ENCODE measurements around the gene RNF128. TPM values are rescaled to one million over a fixed set of nuclear protein-coding genes. Genes with fewer than 3 reads are reported as not detected.
A peak's percentile ranks its signal among the peaks of the same experiment; 100 is the strongest.
"Not testable (repeated sequence)": the region's sequence is repeated elsewhere in the genome, so short reads cannot be mapped to it uniquely, and the experiment has no call there.

RNF128 gene
- total RNA-seq, 5 donors from 2014 or later (not counting 1 experiment from before 2014, with no cell fraction given) = 0.12 to 0.16 (median 0.13) TPM; not detected in 2

GRCh38 chrX:106742193-106742592, 15.7 kb downstream of the RNF128 start:
- ATAC-seq (replicated peaks in 1 of 4) (no peak), DNase-seq (no peak)
- peaks cover 4 to 35% of the 10 kb centered on the region in 2 donors for H3K27me3 Mint-ChIP-seq
- H3K4me3 ChIP-seq (ENCODE audit: control insufficient read depth in 1 of 2, extremely low read depth in 1 of 2, low read length in 1 of 2) = no peak overlapping the region
- WGBS (ENCODE audit: insufficient coverage) = no CpG with 5 or more reads among the region's 2 CpGs
- no peaks in the 10 kb centered on the region for H3K4me1 Mint-ChIP-seq
- no peak overlapping the region for H3K4me3 Mint-ChIP-seq
- no peaks in the 10 kb centered on the region for H3K9me3 ChIP-seq
- CTCF ChIA-PET = no interaction called here
- H3K27ac Mint-ChIP-seq = no peak overlapping the region
- H3K27ac ChIP-seq (ENCODE audit: low read length) = no peak overlapping the region
- H3K36me3 ChIP-seq (ENCODE audit: control insufficient read depth in 2 of 2, extremely low read depth in 1 of 2, insufficient read depth in 1 of 2, low read length in 1 of 2) = no peaks in the 10 kb centered on the region
- H3K4me1 ChIP-seq (ENCODE audit: control insufficient read depth in 1 of 2, extremely low read depth in 1 of 2, insufficient read depth in 2 of 2, low read length in 2 of 2) = no peaks in the 10 kb centered on the region
- no peaks in the 10 kb centered on the region for H3K36me3 Mint-ChIP-seq
- no peaks in the 10 kb centered on the region for H3K9me3 Mint-ChIP-seq
- no peaks in the 10 kb centered on the region for H3K27me3 ChIP-seq (replicated peaks in 1 of 2; ENCODE audit: control insufficient read depth in 2 of 2, extremely low read depth in 1 of 2, insufficient read depth in 2 of 2, low read length in 1 of 2)
- POLR2A ChIA-PET = no interaction called here

- no peak overlapping the region for H3K27ac ChIP-seq (ENCODE audit: low read length)
- no peak overlapping the region for H3K4me3 Mint-ChIP-seq
- H3K36me3 Mint-ChIP-seq = no peaks in the 10 kb centered on the region
- DNase-seq (no peak), ATAC-seq (replicated peaks in 1 of 4) (no peak)
- ChIA-PET POLR2A (no interaction called here), CTCF (no interaction called here)
- H3K9me3 Mint-ChIP-seq = no peaks in the 10 kb centered on the region
- no peaks in the 10 kb centered on the region for H3K9me3 ChIP-seq
- no peaks in the 10 kb centered on the region for H3K36me3 ChIP-seq (ENCODE audit: control insufficient read depth in 2 of 2, extremely low read depth in 1 of 2, insufficient read depth in 1 of 2, low read length in 1 of 2)
- no peaks in the 10 kb centered on the region for H3K4me1 ChIP-seq (ENCODE audit: control insufficient read depth in 1 of 2, extremely low read depth in 1 of 2, insufficient read depth in 2 of 2, low read length in 2 of 2)
- no peaks in the 10 kb centered on the region for H3K27me3 ChIP-seq (replicated peaks in 1 of 2; ENCODE audit: control insufficient read depth in 2 of 2, extremely low read depth in 1 of 2, insufficient read depth in 2 of 2, low read length in 1 of 2)
- H3K4me3 ChIP-seq (ENCODE audit: control insufficient read depth in 1 of 2, extremely low read depth in 1 of 2, low read length in 1 of 2) = no peak overlapping the region
- H3K27me3 Mint-ChIP-seq = peaks cover 4 to 31% of the 10 kb centered on the region in 2 donors
- H3K27ac Mint-ChIP-seq = no peak overlapping the region
- H3K4me1 Mint-ChIP-seq = no peaks in the 10 kb centered on the region
Observed at GRCh38 chrX:106742805-106743204, 16.3 kb downstream of the RNF128 start.

GRCh38 chrX:106748377-106748776, 21.9 kb downstream of the RNF128 start:
- Mint-ChIP-seq H3K27ac (no peak overlapping the region), H3K4me1 (no peaks in the 10 kb centered on the region), H3K9me3 (peaks cover 0 to 4% (median 3%) of the 10 kb centered on the region in 3 donors), H3K4me3 (no peak overlapping the region), H3K36me3 (no peaks in the 10 kb centered on the region), H3K27me3 (peaks cover 7 to 40% of the 10 kb centered on the region in 2 donors)
- CTCF ChIA-PET = no interaction called here
- POLR2A ChIA-PET = no interaction called here
- no peaks in the 10 kb centered on the region for H3K36me3 ChIP-seq (ENCODE audit: control insufficient read depth in 2 of 2, extremely low read depth in 1 of 2, insufficient read depth in 1 of 2, low read length in 1 of 2)
- H3K27me3 ChIP-seq (replicated peaks in 1 of 2; ENCODE audit: control insufficient read depth in 2 of 2, extremely low read depth in 1 of 2, insufficient read depth in 2 of 2, low read length in 1 of 2) = peaks cover 0 to 3% of the 10 kb centered on the region in 2 experiments
- WGBS (ENCODE audit: insufficient coverage) = no CpG with 5 or more reads among the region's 1 CpG
- no peak overlapping the region for H3K27ac ChIP-seq (ENCODE audit: low read length)
- H3K4me3 ChIP-seq (ENCODE audit: control insufficient read depth in 1 of 2, extremely low read depth in 1 of 2, low read length in 1 of 2) = no peak overlapping the region
- DNase-seq (no peak), ATAC-seq (replicated peaks in 1 of 4) (no peak)
- H3K9me3 ChIP-seq = no peaks in the 10 kb centered on the region
- H3K4me1 ChIP-seq (ENCODE audit: control insufficient read depth in 1 of 2, extremely low read depth in 1 of 2, insufficient read depth in 2 of 2, low read length in 2 of 2) = no peaks in the 10 kb centered on the region

GRCh38 chrX:106751407-106751806, 24.9 kb downstream of the RNF128 start:
- Mint-ChIP-seq H3K4me1 (no peaks in the 10 kb centered on the region), H3K27me3 (peaks cover 8 to 46% of the 10 kb centered on the region in 2 donors), H3K27ac (no peak overlapping the region), H3K4me3 (no peak overlapping the region), H3K36me3 (no peaks in the 10 kb centered on the region), H3K9me3 (peaks cover 0 to 4% (median 3%) of the 10 kb centered on the region in 3 donors)
- CTCF ChIA-PET = no interaction called here
- Histone ChIP-seq H3K9me3 (no peaks in the 10 kb centered on the region), H3K27me3 (replicated peaks in 1 of 2; ENCODE audit: control insufficient read depth in 2 of 2, extremely low read depth in 1 of 2, insufficient read depth in 2 of 2, low read length in 1 of 2) (peaks cover 0 to 3% of the 10 kb centered on the region in 2 experiments), H3K27ac (ENCODE audit: low read length) (no peak overlapping the region), H3K36me3 (ENCODE audit: control insufficient read depth in 2 of 2, extremely low read depth in 1 of 2, insufficient read depth in 1 of 2, low read length in 1 of 2) (no peaks in the 10 kb centered on the region), H3K4me3 (ENCODE audit: control insufficient read depth in 1 of 2, extremely low read depth in 1 of 2, low read length in 1 of 2) (no peak overlapping the region), H3K4me1 (ENCODE audit: control insufficient read depth in 1 of 2, extremely low read depth in 1 of 2, insufficient read depth in 2 of 2, low read length in 2 of 2) (no peaks in the 10 kb centered on the region)
- POLR2A ChIA-PET = interaction anchor here in 1 of 2 donors (0.5 kb wide), 1 partner anchor 39 kb away, joined by 12 read pairs; no protein-coding TSS in a partner anchor
- no CpG with 5 or more reads among the region's 3 CpGs for WGBS (ENCODE audit: insufficient coverage)
- DNase-seq (no peak), ATAC-seq (replicated peaks in 1 of 4) (no peak)

- Mint-ChIP-seq H3K27me3 (peaks cover 6 to 42% of the 10 kb centered on the region in 2 donors), H3K4me3 (no peak overlapping the region), H3K4me1 (no peaks in the 10 kb centered on the region), H3K27ac (no peak overlapping the region), H3K9me3 (peaks cover 0 to 4% (median 3%) of the 10 kb centered on the region in 3 donors), H3K36me3 (no peaks in the 10 kb centered on the region)
- peak in 1 of 35 experiments; percentile 0 for DNase-seq
- CTCF ChIA-PET = no interaction called here
- Histone ChIP-seq H3K27ac (ENCODE audit: low read length) (no peak overlapping the region), H3K36me3 (ENCODE audit: control insufficient read depth in 2 of 2, extremely low read depth in 1 of 2, insufficient read depth in 1 of 2, low read length in 1 of 2) (no peaks in the 10 kb centered on the region), H3K27me3 (replicated peaks in 1 of 2; ENCODE audit: control insufficient read depth in 2 of 2, extremely low read depth in 1 of 2, insufficient read depth in 2 of 2, low read length in 1 of 2) (peaks cover 0 to 3% of the 10 kb centered on the region in 2 experiments), H3K9me3 (no peaks in the 10 kb centered on the region), H3K4me1 (ENCODE audit: control insufficient read depth in 1 of 2, extremely low read depth in 1 of 2, insufficient read depth in 2 of 2, low read length in 2 of 2) (no peaks in the 10 kb centered on the region), H3K4me3 (ENCODE audit: control insufficient read depth in 1 of 2, extremely low read depth in 1 of 2, low read length in 1 of 2) (no peak overlapping the region)
- 100% methylated on average over 1 of the region's 1 CpG for WGBS (ENCODE audit: insufficient coverage)
- POLR2A ChIA-PET = no interaction called here
- no peak for ATAC-seq (replicated peaks in 1 of 4)
Observed at GRCh38 chrX:106752101-106752678, 25.7 kb downstream of the RNF128 start.

- H3K4me3 ChIP-seq (ENCODE audit: control insufficient read depth in 1 of 2, extremely low read depth in 1 of 2, low read length in 1 of 2); H3K27ac ChIP-seq (ENCODE audit: low read length); DNase-seq; CTCF ChIA-PET; H3K4me3 Mint-ChIP-seq; H3K27me3 ChIP-seq (replicated peaks in 1 of 2; ENCODE audit: control insufficient read depth in 2 of 2, extremely low read depth in 1 of 2, insufficient read depth in 2 of 2, low read length in 1 of 2); H3K9me3 Mint-ChIP-seq; H3K36me3 Mint-ChIP-seq; H3K36me3 ChIP-seq (ENCODE audit: control insufficient read depth in 2 of 2, extremely low read depth in 1 of 2, insufficient read depth in 1 of 2, low read length in 1 of 2); H3K27ac Mint-ChIP-seq; H3K9me3 ChIP-seq; ATAC-seq (replicated peaks in 1 of 4); POLR2A ChIA-PET; H3K4me1 Mint-ChIP-seq; H3K4me1 ChIP-seq (ENCODE audit: control insufficient read depth in 1 of 2, extremely low read depth in 1 of 2, insufficient read depth in 2 of 2, low read length in 2 of 2): not testable (repeated sequence)
- H3K27me3 Mint-ChIP-seq = peaks cover 3 to 23% of the 10 kb centered on the region in 2 donors
- WGBS (ENCODE audit: insufficient coverage) = no CpG with 5 or more reads among the region's 1 CpG
Observed at GRCh38 chrX:106769288-106769687, 42.8 kb downstream of the RNF128 start.

- ATAC-seq (replicated peaks in 1 of 4) (no peak), DNase-seq (no peak)
- Mint-ChIP-seq H3K4me3 (no peak overlapping the region), H3K27ac (no peak overlapping the region), H3K27me3 (peaks cover 6 to 38% of the 10 kb centered on the region in 2 donors), H3K4me1 (no peaks in the 10 kb centered on the region), H3K36me3 (no peaks in the 10 kb centered on the region), H3K9me3 (no peaks in the 10 kb centered on the region)
- no peaks in the 10 kb centered on the region for H3K27me3 ChIP-seq (replicated peaks in 1 of 2; ENCODE audit: control insufficient read depth in 2 of 2, extremely low read depth in 1 of 2, insufficient read depth in 2 of 2, low read length in 1 of 2)
- no peaks in the 10 kb centered on the region for H3K36me3 ChIP-seq (ENCODE audit: control insufficient read depth in 2 of 2, extremely low read depth in 1 of 2, insufficient read depth in 1 of 2, low read length in 1 of 2)
- no peak overlapping the region for H3K4me3 ChIP-seq (ENCODE audit: control insufficient read depth in 1 of 2, extremely low read depth in 1 of 2, low read length in 1 of 2)
- ChIA-PET CTCF (no interaction called here), POLR2A (no interaction called here)
- no CpG with 5 or more reads among the region's 2 CpGs for WGBS (ENCODE audit: insufficient coverage)
- H3K27ac ChIP-seq (ENCODE audit: low read length) = no peak overlapping the region
- H3K9me3 ChIP-seq = no peaks in the 10 kb centered on the region
- H3K4me1 ChIP-seq (ENCODE audit: control insufficient read depth in 1 of 2, extremely low read depth in 1 of 2, insufficient read depth in 2 of 2, low read length in 2 of 2) = no peaks in the 10 kb centered on the region
Observed at GRCh38 chrX:106774981-106775380, 48.5 kb downstream of the RNF128 start.
